Ascending aorta (tissue), 2 donors: Measurements from ENCODE around the gene ZNF776. TPM values are rescaled to one million over a fixed set of nuclear protein-coding genes. Genes with fewer than 3 reads are reported as not detected.

ENCODE experiments used
- DNase-seq, 2 donors: peaks; one replicate each; pipeline ENCODE4 v3.0.0-alpha.2; 2019; ENCODE audit warnings: low spot score in 2 of 2
- H3K27ac ChIP-seq, 2 donors: fragments of 200-600 bp; sonication (generic); one replicate each; pipeline ENCODE4 v1.5.1; 2016 to 2017; ENCODE audit warnings: mild to moderate bottlenecking in 1 of 2
- H3K27me3 ChIP-seq: fragments of 200-600 bp; sonication (generic); one replicate; pipeline ENCODE4 v1.5.1; 2017
- H3K36me3 ChIP-seq, 2 donors: fragments of 200-600 bp; sonication (generic); one replicate each; pipeline ENCODE4 v1.5.1; 2016
- H3K4me1 ChIP-seq, 2 donors: fragments of 200-600 bp; sonication (generic); one replicate each; pipeline ENCODE4 v1.5.1; 2016 to 2017; ENCODE audit warnings: mild to moderate bottlenecking in 1 of 2
- H3K4me3 ChIP-seq, 2 donors: fragments of 200-600 bp; sonication (generic); one replicate each; pipeline ENCODE4 v1.5.1; 2016 to 2017; ENCODE audit warnings: mild to moderate bottlenecking in 1 of 2
- H3K9me3 ChIP-seq, 2 donors: fragments of 200-600 bp; sonication (generic); one replicate each; pipeline ENCODE4 v1.5.1; 2016
- intact Hi-C: fragments of 100-400 bp; cut with DNase I; formaldehyde crosslinking; loops from one replicate; pipeline ENCODE4 v1.15.1; 2023
- total RNA-seq: library from RNA; depleted of rRNA; stranded (reverse); fragments of >200 nt; gene quantifications from one replicate; pipeline ENCODE4 v1.1.0, GENCODE V29; 2016
- TF ChIP-seq, protein P1 (sequence below), 3 experiments: fragments of 200-600 bp in 2 of 3; fragments of 450-650 bp in 1 of 3; sonication (generic) in 2 of 3; IDR thresholded peaks; one replicate each; pipeline ENCODE4 v1.5.1; 2016 to 2019; ENCODE audit warnings: antibody characterized with exemption in 3 of 3, mild to moderate bottlenecking in 1 of 3, moderate library complexity in 1 of 3

ZNF776 gene
- total RNA-seq, 1 donor from 2014 or later = 1.9 TPM

DNA sequence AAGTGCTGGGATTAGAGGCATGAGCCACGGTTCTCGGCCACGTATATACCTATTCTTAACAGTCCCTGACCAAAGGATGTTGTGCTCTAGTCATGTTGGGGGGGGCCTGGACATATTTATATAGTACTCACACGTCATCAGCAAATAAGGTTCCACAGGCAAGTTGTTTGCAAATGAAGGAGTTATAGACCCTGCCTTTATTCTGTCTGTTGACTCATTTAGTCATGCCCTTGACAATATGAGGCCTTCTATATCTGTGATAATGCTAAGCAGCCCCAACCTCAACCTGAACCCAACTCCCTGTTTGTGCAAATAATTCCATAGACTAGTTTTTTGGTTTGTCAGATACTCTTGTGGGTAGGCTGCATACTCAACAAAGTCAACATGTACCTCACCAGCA, 31.7 kb downstream of the ZNF776 start:
- Histone ChIP-seq H3K9me3 (peaks cover 75 to 100% of the 10 kb centered on the region in 2 donors), H3K4me3 (no peak overlapping the region)
- intact Hi-C loops = no loop called here

DNA sequence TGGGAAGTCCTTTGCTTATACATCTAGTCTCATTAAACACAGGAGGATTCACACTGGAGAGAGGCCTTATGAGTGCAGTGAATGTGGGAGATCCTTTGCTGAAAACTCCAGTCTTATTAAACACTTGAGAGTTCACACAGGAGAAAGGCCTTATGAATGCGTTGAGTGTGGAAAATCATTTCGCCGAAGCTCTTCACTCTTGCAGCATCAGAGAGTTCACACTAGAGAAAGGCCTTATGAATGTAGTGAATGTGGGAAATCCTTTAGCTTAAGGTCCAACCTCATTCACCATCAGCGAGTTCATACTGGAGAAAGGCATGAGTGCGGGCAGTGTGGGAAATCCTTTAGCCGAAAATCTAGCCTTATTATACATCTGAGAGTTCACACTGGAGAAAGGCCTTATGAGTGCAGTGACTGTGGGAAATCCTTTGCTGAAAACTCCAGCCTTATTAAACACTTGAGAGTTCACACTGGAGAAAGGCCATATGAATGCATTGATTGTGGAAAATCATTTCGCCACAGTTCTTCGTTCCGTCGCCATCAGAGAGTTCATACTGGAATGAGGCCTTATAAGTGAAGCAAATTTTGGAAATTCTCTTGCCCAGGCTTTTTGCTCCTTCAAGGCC, 32.7 kb downstream of the ZNF776 start:
- Histone ChIP-seq H3K27ac (no peak overlapping the region), H3K4me1 (no peaks in the 10 kb centered on the region), H3K4me3 (no peak overlapping the region), H3K27me3 (no peaks in the 10 kb centered on the region), H3K9me3 (peaks cover 75 to 100% of the 10 kb centered on the region in 2 donors), H3K36me3 (peaks cover 55 to 85% of the 10 kb centered on the region in 2 donors)
- DNase-seq = no peak
- intact Hi-C loops = no loop called here
- TF ChIP-seq, protein P1, sequence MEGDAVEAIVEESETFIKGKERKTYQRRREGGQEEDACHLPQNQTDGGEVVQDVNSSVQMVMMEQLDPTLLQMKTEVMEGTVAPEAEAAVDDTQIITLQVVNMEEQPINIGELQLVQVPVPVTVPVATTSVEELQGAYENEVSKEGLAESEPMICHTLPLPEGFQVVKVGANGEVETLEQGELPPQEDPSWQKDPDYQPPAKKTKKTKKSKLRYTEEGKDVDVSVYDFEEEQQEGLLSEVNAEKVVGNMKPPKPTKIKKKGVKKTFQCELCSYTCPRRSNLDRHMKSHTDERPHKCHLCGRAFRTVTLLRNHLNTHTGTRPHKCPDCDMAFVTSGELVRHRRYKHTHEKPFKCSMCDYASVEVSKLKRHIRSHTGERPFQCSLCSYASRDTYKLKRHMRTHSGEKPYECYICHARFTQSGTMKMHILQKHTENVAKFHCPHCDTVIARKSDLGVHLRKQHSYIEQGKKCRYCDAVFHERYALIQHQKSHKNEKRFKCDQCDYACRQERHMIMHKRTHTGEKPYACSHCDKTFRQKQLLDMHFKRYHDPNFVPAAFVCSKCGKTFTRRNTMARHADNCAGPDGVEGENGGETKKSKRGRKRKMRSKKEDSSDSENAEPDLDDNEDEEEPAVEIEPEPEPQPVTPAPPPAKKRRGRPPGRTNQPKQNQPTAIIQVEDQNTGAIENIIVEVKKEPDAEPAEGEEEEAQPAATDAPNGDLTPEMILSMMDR (IDR thresholded peaks at IDR 0.05) = no peak

More for the DNA sequence above, 31.7 kb downstream of the ZNF776 start:
- peaks cover 55 to 87% of the 10 kb centered on the region in 2 donors for H3K36me3 ChIP-seq
- DNase-seq = no peak
- H3K4me1 ChIP-seq = no peaks in the 10 kb centered on the region
- no peak overlapping the region for H3K27ac ChIP-seq
- TF ChIP-seq, protein P1 (IDR thresholded peaks at IDR 0.05) = no peak
- no peaks in the 10 kb centered on the region for H3K27me3 ChIP-seq

DNA sequence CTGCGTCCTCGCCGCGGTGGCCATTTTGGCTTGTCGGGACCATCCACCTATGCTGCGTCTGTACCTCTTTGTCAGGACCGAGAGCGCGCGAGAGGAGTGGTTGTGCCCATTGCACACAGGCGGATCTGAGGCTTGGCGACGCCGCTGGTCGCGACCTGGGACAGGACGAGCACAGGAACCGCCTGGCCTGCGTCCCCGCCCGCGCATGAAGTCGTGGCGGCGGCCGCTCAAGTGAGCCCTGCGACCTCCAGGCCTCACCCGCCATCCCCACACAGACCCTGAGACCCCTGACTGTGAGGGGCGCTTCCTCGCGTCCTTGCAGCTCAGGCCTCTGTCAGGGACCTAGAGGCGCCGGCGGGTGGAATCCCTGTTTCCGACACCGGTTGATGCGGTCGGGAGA, 39.7 kb downstream of the ZNF776 start:
- intact Hi-C loops = no loop called here
- Histone ChIP-seq H3K36me3 (peaks cover 14 to 69% of the 10 kb centered on the region in 2 donors), H3K4me1 (no peaks in the 10 kb centered on the region), H3K9me3 (peaks cover 76 to 97% of the 10 kb centered on the region in 2 donors), H3K4me3 (no peak overlapping the region), H3K27ac (no peak overlapping the region), H3K27me3 (no peaks in the 10 kb centered on the region)
- TF ChIP-seq, protein P1 (IDR thresholded peaks at IDR 0.05) = no peak
- no peak for DNase-seq

DNA sequence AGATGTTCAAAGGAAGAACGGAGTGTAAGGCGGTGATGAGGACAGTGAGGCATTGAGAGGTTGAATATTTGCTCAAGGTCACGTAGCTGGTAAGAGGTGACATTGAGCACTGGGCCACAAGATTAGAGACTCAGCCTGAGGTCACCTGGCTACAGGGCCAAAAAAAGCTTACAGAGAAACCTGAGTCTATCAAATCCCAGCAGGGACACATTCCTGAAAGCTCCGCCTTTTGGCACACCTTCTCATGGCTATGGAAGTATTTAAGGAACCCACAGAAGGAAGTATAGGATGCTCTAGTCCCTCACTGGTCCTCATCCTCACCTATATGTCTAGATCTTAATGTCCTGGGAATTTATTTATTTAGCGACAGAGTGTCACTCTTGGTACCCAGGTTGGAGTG, 40.3 kb downstream of the ZNF776 start:
- H3K36me3 ChIP-seq = peaks cover 18 to 63% of the 10 kb centered on the region in 2 donors
- H3K4me3 ChIP-seq = no peak overlapping the region
- TF ChIP-seq, protein P1 (IDR thresholded peaks at IDR 0.05) = no peak
- intact Hi-C loops = no loop called here
- H3K4me1 ChIP-seq = no peaks in the 10 kb centered on the region
- H3K9me3 ChIP-seq = peaks cover 74 to 96% of the 10 kb centered on the region in 2 donors
- H3K27me3 ChIP-seq = no peaks in the 10 kb centered on the region
- no peak for DNase-seq
- H3K27ac ChIP-seq = no peak overlapping the region

GRCh38 chr19:57788114-57788692, 41.6 kb downstream of the ZNF776 start:
- no peaks in the 10 kb centered on the region for H3K4me1 ChIP-seq
- no peak for DNase-seq
- no peaks in the 10 kb centered on the region for H3K27me3 ChIP-seq
- no peak overlapping the region for H3K4me3 ChIP-seq
- TF ChIP-seq, protein P1 (IDR thresholded peaks at IDR 0.05) = no peak
- H3K36me3 ChIP-seq = peaks cover 25 to 70% of the 10 kb centered on the region in 2 donors
- intact Hi-C loops = no loop called here
- peaks cover 74 to 95% of the 10 kb centered on the region in 2 donors for H3K9me3 ChIP-seq
- no peak overlapping the region for H3K27ac ChIP-seq
